ENCODE data around the gene SLC34A3.
A peak's percentile ranks its signal among the peaks of the same experiment; 100 is the strongest.
"Not testable (repeated sequence)": the region's sequence is repeated elsewhere in the genome, so short reads cannot be mapped to it uniquely, and the experiment has no call there.

Gene SLC34A3

DNA sequence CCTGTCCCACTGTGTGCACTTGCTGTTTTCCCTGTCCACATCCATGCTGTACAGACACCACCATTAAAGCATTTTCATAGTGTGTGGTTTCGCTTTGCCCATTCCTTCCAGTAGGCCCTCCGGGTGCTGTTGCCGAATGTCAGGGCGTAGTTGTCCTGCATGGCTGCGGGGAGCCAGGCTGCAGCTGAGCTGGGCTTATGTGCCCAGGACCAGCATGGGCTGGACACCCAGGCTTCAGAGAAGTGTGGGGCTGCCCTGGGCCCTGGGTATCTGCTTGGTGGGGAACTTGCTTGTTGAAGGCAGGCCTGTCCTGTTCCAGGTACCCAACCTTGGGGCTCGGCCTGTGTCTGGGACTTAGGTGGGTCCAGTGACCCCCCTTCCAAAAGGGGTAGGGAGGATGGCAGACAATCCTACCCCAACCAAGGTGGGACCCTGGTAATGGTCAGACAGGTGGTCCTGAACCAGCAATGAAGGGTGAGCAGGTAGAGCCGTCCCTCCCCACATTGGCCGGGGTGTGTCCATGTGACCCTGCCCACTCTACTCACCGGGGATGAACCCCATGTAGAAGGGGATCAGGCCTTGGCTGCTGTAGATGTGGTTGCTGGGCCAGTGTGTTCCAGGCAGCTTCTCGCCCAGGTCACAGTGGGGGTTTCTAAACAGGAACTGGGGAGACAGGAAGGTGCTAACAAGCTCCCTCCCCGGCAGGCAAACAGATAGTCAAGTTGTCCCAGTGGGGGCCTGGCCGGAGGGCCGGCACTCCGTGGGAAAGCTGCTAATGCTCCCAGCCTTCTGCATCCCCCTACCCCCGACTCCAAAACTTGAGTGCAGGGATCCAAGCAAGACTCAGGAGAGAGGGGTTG lies 13.2 kb downstream of the SLC34A3 start:
- peak in 1 of 5 donors; percentile 26 for DNase-seq

DNA sequence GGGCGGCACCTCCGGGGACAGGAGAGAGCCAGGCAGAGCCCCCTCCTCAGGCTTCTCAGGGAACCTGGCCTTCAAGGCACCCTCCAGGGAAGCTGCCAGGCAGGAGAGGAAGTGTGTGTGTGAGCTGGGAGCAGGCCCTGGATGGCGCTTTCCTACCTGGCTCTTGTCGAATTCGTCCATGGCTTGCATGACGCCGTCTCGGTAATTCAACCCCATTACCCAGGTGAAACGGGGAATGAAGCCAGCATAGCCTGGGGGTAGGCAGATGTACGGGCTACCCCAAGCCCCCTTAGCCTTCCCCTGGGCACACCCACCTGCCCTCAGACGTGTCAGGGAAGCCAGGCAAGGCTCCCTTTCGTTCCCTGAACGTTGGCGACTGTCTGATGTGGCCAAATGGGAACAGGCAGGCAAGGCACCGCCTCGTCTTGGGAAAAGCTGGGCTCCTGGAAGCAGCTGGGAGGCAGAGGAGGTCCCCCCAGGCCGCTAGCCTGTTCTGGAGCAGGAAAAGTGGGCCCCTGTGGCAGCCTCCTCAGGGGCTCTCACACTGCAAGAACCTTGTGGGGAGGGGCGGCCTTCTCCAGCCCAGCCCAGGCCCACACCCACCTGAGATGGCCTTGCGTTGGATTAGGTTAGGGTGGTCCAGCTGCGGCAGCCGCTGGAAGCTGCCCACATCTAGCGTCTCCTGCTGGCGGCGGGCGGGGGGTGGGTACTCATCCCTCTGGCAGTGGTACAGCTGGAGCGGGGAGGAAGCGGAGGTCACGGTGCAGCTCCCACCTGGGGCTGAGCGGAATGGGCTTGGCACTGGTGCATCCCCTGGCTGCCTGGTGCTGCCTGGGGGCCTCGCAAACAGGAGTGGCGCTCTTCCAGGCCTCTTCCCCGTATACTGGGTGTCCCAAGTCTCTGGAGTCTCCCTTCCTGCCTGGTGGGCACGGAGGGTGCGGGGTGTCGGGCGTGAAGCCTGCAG lies 14.1 kb downstream of the SLC34A3 start:
- no peak for DNase-seq

- no peak for DNase-seq
Observed at GRCh38 chr9:137245450-137246421, 15.0 kb downstream of the SLC34A3 start.

DNA sequence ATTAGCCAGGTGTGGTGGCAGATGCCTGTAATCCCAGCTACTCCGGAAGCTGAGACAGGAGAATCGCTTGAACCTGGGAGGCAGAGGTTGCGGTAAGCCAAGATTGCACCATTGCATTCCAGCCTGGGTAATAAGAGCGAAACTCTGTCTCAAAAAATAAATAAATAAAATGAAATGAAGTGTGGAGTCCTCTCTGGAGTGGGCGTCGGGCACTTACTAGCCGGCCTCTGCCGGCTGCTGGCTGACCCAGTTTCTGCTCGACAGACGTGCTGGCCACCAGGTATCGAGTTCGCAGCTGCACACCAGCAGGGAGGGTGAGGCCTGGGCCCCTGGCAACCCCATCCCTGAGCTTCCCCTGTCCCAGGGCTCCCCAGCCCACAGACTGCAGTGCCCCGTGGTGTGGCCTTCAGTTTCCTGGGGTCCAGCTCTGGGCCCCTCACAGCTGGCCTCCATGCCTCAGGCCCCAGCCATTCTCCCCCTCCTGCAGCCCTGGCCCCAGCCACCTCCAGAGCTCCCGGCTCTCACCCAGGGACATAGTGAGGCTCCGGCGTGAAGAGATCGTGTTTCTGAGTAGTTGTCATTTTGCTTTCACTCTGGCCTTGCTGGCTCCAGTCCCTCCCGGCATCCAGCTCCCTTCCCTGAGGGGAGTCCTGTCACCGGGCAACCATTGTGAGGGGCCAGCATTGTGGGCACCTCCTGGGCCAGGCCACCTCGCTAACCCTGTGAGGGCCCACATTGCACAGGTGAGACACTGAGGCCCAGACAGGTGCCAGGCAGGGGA lies 16.6 kb downstream of the SLC34A3 start:
- no peak for DNase-seq

DNA sequence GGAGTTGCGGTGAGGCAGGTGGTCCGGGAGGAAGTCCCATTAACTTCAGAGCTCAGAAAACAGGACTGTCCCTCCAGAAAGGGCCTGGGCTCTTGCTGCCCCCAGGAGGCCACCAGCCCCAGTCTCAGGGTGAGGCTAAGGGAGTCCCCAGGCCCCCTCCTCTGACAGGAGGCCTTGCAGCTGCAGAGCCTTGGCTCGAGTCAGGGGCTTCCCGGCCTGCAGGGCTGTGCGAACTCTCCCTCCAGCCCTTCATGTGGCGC lies 17.1 kb downstream of the SLC34A3 start:
- DNase-seq, result no peak

GRCh38 chr9:137250329-137251193 lies 19.9 kb downstream of the SLC34A3 start:
- DNase-seq, result no peak

DNA sequence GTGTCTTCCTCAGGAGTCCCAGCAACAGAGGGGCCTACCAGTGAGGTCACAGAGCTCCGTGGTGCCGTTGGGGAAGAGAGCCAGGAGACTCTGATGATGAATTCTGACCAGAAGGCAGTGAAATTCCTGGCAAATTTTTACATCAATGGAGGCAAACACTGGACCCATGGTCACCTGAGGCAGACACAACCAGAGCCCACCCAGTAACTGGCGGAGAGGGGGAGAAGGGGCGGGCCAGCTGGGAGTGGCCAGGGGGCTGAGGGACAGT lies 20.4 kb downstream of the SLC34A3 start, which contains the start of gene STPG3:
Gene STPG3 (plus strand): TSS at position 93 of the 268 bp plus-strand sequence. CDS start 1 bp downstream, at position 94.
- no peak for DNase-seq

DNA sequence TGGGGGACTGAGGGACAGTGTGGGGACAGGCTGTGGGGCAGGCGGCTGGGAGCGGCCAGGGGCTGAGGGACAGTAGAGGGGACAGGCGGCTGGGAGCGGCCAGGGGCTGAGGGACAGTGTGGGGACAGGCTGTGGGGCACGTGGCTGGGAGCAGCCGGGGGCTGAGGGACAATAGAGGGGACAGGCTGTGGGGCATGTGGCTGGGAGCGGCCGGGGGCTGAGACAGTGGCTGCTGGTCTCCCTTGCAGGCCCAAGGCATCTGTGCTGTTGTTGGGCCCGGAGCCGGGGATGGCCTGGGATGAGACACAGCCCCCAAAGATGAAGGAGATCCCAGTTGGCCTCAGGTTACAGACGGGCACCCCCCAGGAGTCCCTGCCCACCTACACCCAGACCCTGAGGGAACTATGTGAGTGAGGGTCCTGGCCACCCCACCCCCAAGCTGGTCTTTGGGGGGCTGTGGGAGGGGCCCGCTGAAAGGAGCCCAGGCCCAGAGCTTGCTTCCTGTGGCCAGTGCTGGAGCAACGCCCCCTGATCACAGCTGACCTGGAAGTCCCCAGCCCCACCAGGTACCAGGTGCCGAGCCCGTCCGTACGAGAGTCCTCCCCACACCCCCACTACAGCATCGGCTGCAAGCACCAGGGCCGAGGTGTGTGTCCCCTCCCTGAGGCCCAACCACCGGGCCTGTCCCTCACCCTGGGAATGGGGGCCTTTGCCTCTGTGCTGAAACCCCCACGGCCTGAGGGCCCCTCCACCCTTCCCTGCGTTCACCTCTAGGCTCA lies 21.0 kb downstream of the SLC34A3 start:
- no peak for DNase-seq

DNA sequence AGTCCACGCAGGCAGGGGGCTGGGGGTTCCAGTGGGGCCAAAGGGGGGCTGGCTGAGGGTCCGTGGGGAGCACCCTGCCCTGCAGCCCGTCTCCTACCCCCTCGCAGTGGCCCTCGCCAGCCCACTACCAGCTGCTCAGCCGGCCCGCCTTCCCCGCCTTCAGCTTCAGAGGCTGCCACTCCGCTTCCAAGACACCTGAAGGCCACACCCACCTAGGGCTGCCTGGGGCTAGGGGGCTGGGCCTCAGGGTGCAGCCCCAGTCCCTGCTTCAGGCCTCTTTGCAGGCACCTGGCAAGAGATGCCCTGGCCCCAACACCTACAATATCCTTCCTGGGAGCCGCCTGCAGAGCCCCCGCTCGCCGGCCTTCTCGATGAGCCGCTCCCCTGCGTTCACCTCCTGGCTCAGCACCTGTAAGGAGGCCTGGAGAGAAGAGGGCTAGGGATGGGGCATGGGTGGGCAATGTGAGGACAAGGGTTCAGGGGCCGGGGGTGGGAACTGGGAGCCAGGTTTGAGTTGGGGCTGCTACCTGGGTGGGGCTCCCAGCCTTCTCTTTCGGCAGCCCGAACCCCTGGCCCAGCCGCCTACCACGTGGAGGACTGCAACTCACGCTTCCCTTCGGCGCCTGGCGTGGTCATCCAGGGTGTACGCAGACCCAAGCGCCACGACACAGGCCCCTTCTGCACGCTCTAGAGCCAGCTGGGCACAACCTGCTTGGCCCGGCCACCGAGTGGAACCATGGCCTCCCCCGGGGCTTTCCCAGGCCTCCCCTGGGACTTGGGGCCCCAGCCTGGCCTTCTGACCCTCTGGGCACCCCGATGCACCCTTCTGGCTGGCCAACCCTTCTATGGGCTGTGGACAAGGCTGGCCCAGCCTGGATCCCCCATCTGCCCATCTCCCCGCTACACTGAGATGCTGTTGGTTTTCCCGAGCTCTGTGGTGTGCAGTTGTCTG lies 22.1 kb downstream of the SLC34A3 start:
- DNase-seq, result no peak

DNA sequence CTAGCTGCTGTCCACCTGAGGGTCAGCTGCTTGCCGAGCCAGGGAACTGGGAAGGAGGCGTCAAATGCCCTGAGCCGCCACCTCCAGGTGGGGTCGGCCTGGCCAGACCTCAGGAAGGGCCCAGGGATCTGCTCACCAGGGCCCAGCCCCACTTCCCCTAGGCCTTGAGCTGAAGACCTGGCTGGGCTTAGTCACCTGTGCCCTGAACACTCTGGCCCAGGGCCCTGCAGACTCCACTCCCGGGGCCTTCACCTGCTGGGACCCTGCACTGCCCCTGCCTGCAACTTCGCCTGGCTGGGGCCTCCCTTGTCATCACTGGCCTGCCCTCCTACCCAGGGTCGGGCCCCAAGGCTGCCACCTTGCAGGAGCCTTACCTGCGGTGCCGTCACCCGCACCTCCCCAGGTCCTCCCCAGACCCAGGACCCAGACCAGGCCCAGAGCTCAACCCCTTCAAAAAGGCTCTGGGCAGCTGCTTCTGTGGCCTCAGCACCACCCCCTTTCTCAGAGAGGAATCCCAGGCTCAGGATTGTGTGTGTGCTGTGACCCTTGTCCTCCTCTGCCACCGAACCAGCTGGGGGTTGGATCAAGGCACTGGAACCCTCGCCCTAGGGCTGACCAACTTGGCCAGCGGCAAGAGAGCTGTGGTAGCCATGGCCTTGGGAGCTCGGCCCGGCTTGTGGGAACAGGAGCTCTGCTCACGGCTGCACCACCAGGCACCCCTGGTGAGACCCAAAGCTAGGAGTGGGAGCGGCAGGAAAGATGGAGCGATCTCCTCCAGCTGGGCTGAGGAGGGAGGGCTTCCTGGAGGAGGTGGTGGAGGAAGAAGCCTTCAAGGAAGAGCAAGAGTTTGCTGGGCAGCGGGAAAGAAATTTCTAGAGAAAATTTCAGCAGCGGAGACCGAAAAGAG lies 23.3 kb downstream of the SLC34A3 start:
- DNase-seq, result no peak

- DNase-seq, result peak; percentile 90 to 97 (median 93)
Observed at GRCh38 chr9:137254624-137255447, 24.1 kb downstream of the SLC34A3 start, which contains the start of gene NELFB. NELFB (plus strand) TSS chr9:137255327.

- DNase-seq, result peak in 1 of 5 donors; percentile 33
Observed at GRCh38 chr9:137255448-137256114, 24.9 kb downstream of the SLC34A3 start.

DNA sequence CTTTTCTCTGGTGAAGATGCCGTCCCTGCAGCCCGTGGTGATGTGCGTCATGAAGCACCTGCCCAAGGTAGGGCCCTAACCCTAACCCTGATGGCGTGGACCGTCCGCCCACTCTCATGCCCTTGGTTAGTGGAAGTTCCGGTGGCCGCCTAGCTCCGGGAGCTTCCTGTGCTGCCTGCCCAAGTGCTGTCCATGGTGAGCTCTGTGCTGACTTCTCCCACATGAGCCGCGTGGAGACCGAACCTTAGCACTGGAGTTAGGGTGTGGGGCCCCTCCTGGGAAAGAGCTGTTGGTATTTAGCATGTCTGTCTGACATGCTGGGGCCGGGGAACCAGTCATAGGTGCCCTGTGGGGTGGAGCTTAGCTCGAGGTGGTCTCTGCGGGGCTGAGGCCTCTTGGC lies 25.7 kb downstream of the SLC34A3 start:
- DNase-seq, result no peak

DNA sequence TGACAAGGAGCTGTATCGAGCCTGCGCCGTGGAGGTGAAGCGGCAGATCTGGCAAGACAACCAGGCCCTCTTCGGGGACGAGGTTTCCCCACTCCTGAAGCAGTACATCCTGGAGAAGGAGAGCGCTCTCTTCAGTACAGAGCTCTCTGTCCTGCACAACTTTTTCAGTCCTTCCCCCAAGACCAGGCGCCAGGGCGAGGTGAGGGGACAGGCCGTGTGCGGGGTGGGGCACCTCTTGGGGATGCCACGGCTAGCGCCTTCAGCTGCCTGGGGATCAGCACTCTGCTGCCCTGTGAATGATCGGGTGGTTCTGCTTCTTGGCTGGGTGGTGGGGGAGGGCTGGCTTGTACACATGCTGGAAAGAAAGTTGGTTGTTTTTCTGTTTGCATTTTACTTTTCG lies 26.2 kb downstream of the SLC34A3 start:
- DNase-seq, result no peak

- DNase-seq, result not testable (repeated sequence)
Observed at GRCh38 chr9:137262173-137262908, 31.6 kb downstream of the SLC34A3 start.

All from T-helper 1 cell (primary cell).